Stomach (tissue), 9 donors: ENCODE data around the gene PRKCB. TPM values are rescaled to one million over a fixed set of nuclear protein-coding genes. Genes with fewer than 3 reads are reported as not detected.

Source experiments
- DNase-seq, 2 donors: peaks; one replicate each; pipeline versions ENCODE4 v3.0.0 to v3.0.0-alpha.2; 2013 to 2019
- H3K27ac ChIP-seq, 5 donors: fragments of 200-600 bp in 4 of 5; sonication (generic) in 4 of 5; one replicate each; pipeline ENCODE4 v1.5.1; 2013 to 2019; ENCODE audit warnings: mild to moderate bottlenecking in 1 of 5, moderate library complexity in 1 of 5
- H3K27me3 ChIP-seq, 3 donors: fragments of 200-600 bp; sonication (generic); one replicate each; pipeline ENCODE4 v1.5.1; 2017 to 2019; ENCODE audit warnings: mixed run types in 1 of 3
- H3K36me3 ChIP-seq, 4 donors: fragments of 200-600 bp; sonication (generic); 1 replicate in 3 of 4; 2 replicates in 1 of 4; pipeline ENCODE4 v1.5.1; 2016 to 2019
- H3K4me1 ChIP-seq, 4 donors: fragments of 200-600 bp; sonication (generic); one replicate each; pipeline ENCODE4 v1.5.1; 2016 to 2019
- H3K4me3 ChIP-seq, 4 donors: fragments of 200-600 bp; sonication (generic) in 3 of 4; one replicate each; pipeline ENCODE4 v1.5.1; 2016 to 2019; ENCODE audit warnings: mild to moderate bottlenecking in 1 of 4
- H3K9me3 ChIP-seq, 4 donors: fragments of 200-600 bp; sonication (generic); one replicate each; pipeline ENCODE4 v1.5.1; 2016 to 2019
- EP300 ChIP-seq: sonication (generic); formaldehyde crosslinking; IDR thresholded peaks from one replicate; pipeline ENCODE4 v1.6.1; 2017; ENCODE audit warnings: antibody characterized with exemption
- POLR2A ChIP-seq, 4 donors: fragments of 450-650 bp; IDR thresholded peaks; one replicate each; pipeline ENCODE4 v1.6.1; 2016; ENCODE audit warnings: antibody characterized with exemption in 4 of 4, control low read depth in 2 of 4, mild to moderate bottlenecking in 1 of 4, moderate library complexity in 1 of 4
- POLR2AphosphoS5 ChIP-seq, 3 donors: sonication (generic); formaldehyde crosslinking; IDR thresholded peaks; one replicate each; pipeline ENCODE4 v1.6.1; 2016; ENCODE audit warnings: antibody characterized with exemption in 3 of 3
- WGBS, 5 donors: extraction: QIAGEN DNeasy Blood & Tissue Kit in 3 of 5; methylation state at CpG; one replicate each; pipeline versions ENCODE4 v1.1.5 to v1.1.7; 2013 to 2018; 5-methylcytosine and 5-hydroxymethylcytosine counted together
- intact Hi-C: fragments of 100-400 bp; cut with DNase I; formaldehyde crosslinking; loops from one replicate; pipeline ENCODE4 v1.15.1; 2023; ENCODE audit warnings: low total_unique reads
- polyA plus RNA-seq, 3 donors: library from polyadenylated mRNA; stranded (reverse); fragments of 200-250 nt; gene quantifications; one replicate each; pipeline ENCODE4 v1.2.3, GENCODE V29; 2013
- total RNA-seq, 5 donors: library from RNA; depleted of rRNA; stranded (reverse); fragments of >200 nt; gene quantifications; one replicate each; pipeline versions ENCODE4 v1.1.0 to v1.2.3, GENCODE V29; 2014 to 2016
- TF ChIP-seq, protein P1 (sequence below), 7 experiments: fragments of 450-650 bp in 4 of 7; fragments of 200-600 bp in 3 of 7; sonication (generic) in 3 of 7; IDR thresholded peaks; one replicate each; pipeline ENCODE4 v1.5.1; 2016 to 2019; ENCODE audit warnings: antibody characterized with exemption in 7 of 7, control low read depth in 2 of 7, mild to moderate bottlenecking in 1 of 7
- donor health status: healthy with polysubstance abuse.
- donor health status: Bipolar disorder and iron deficiency.
- donor health status: healthy.

The PRKCB gene
- total and polyA plus RNA-seq, 8 donors, result 1.1 to 49.6 (median 14.7) TPM

DNA sequence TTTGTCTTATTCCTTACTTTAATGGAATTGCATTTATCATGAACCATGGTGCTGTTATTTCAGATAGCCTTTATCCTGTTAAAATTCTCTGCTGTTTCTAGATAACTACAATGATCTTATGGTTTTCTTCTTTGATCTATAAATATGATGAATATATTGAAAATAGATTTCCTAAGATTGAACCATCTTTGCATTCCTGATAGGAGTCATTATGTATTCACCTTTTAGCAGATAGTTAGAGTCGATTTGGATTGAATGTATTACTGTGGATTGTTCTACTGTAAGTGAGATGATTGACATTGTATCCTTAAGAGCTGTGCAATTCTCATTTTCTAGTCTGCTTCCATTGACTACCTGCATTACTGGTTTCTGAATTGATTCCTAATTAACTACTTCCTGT lies 255.3 kb downstream of the PRKCB start:
- Histone ChIP-seq H3K27ac (no peak overlapping the region), H3K9me3 (peaks cover 0 to 22% (median 12%) of the 10 kb centered on the region in 4 donors), H3K4me3 (no peak overlapping the region), H3K27me3 (no peaks in the 10 kb centered on the region), H3K36me3 (peaks cover 0 to 23% (median 11%) of the 10 kb centered on the region in 4 donors), H3K4me1 (no peaks in the 10 kb centered on the region)
- DNase-seq, result no peak
- intact Hi-C loops, result no loop called here
- whole genome bisulfite sequencing, 5 donors, result 48 to 69% (median 62%) methylated on average over 1 of the region's 1 CpG
- TF ChIP-seq POLR2AphosphoS5 (IDR thresholded peaks at IDR 0.05) (no peak), POLR2A (IDR thresholded peaks at IDR 0.05) (no peak), EP300 (no peak)
- TF ChIP-seq, protein P1, sequence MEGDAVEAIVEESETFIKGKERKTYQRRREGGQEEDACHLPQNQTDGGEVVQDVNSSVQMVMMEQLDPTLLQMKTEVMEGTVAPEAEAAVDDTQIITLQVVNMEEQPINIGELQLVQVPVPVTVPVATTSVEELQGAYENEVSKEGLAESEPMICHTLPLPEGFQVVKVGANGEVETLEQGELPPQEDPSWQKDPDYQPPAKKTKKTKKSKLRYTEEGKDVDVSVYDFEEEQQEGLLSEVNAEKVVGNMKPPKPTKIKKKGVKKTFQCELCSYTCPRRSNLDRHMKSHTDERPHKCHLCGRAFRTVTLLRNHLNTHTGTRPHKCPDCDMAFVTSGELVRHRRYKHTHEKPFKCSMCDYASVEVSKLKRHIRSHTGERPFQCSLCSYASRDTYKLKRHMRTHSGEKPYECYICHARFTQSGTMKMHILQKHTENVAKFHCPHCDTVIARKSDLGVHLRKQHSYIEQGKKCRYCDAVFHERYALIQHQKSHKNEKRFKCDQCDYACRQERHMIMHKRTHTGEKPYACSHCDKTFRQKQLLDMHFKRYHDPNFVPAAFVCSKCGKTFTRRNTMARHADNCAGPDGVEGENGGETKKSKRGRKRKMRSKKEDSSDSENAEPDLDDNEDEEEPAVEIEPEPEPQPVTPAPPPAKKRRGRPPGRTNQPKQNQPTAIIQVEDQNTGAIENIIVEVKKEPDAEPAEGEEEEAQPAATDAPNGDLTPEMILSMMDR (IDR thresholded peaks at IDR 0.05), result no peak

DNA sequence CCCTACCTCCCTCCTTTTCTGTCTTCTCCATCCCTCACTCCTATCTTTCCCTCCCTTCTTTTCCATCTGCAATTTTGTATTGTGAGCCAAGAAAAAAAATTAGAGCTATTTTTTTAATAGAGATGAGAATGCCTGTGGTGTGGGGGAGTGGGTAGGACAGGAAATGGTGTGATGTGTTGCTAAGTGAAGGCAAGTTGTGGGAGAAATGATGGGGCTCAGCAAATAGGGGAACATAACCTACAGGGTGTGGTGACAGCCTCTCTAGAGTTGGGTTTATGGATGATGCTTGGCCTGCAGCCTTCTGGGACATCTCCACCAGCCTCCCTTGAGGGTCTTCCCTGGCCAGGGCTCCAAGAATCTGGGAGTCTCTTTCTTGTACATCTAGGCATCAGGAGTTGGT lies 257.3 kb downstream of the PRKCB start:
- Histone ChIP-seq H3K4me3 (no peak overlapping the region), H3K4me1 (no peaks in the 10 kb centered on the region), H3K27me3 (no peaks in the 10 kb centered on the region), H3K27ac (no peak overlapping the region), H3K9me3 (peaks cover 0 to 22% (median 12%) of the 10 kb centered on the region in 4 donors), H3K36me3 (peaks cover 0 to 23% (median 11%) of the 10 kb centered on the region in 4 donors)
- no peak for DNase-seq
- TF ChIP-seq, protein P1 (IDR thresholded peaks at IDR 0.05), result no peak
- no peak for TF ChIP-seq EP300
- TF ChIP-seq POLR2AphosphoS5 (IDR thresholded peaks at IDR 0.05), result no peak
- no peak for TF ChIP-seq POLR2A (IDR thresholded peaks at IDR 0.05)
- intact Hi-C loops, result no loop called here

DNA sequence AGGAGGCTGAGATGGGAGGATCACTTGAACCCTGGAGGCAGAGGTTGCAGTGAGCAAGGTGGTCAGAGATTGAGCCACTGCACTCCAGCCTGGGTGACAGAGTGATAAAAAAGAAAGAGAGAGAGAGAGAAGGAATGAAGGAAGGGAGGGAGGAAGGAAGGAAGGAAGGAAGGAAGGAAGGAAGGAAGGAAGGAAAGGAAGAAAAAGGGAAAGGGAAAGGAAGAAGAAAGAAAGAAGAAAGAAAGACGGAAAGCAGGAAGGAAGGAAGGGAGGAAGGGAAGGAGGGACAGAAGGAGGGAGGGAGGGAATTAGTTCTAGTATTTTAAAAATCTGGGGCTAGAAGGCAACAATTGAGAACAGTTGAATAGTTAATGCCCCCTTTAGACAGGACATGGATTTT lies 258.9 kb downstream of the PRKCB start:
- Histone ChIP-seq H3K27me3 (no peaks in the 10 kb centered on the region), H3K4me1 (no peaks in the 10 kb centered on the region), H3K9me3 (peaks cover 0 to 22% (median 12%) of the 10 kb centered on the region in 4 donors), H3K27ac (no peak overlapping the region), H3K36me3 (peaks cover 0 to 23% (median 11%) of the 10 kb centered on the region in 4 donors), H3K4me3 (no peak overlapping the region)
- DNase-seq, result no peak
- 75 to 96% (median 83%) methylated on average over 1 of the region's 1 CpG; no CpG with 5 or more reads in 1 of the 5 donors for WGBS, 5 donors
- intact Hi-C loops, result no loop called here
- TF ChIP-seq EP300 (no peak), POLR2AphosphoS5 (IDR thresholded peaks at IDR 0.05) (no peak), POLR2A (IDR thresholded peaks at IDR 0.05) (no peak)
- TF ChIP-seq, protein P1 (IDR thresholded peaks at IDR 0.05), result no peak

DNA sequence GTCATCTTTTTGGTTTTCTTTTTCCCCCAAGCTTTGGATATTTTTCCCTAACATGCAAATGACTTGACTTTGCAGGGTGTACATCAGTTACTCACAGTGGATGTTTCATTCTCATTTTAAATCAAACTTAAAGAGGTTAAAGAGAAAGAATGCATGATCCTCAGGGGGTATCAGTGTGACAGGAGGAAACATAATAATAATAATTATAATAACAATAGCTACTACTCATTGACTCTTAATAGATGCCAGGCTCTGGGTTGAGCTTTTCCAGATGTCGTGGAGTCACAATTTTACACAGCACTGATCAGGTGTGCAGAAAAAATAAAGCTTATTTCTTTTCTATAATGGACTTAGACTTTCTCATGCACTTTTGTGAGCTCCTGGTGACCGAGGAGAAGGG lies 263.1 kb downstream of the PRKCB start:
- intact Hi-C loops, result no loop called here
- no peak overlapping the region for H3K27ac ChIP-seq
- 25 to 47% (median 34%) methylated on average over 2 of the region's 2 CpGs for WGBS, 5 donors
- no peak for DNase-seq
- no peaks in the 10 kb centered on the region for H3K9me3 ChIP-seq
- no peaks in the 10 kb centered on the region for H3K27me3 ChIP-seq
- no peaks in the 10 kb centered on the region for H3K4me1 ChIP-seq
- H3K4me3 ChIP-seq, result no peak overlapping the region
- TF ChIP-seq, protein P1 (IDR thresholded peaks at IDR 0.05), result no peak
- no peak for TF ChIP-seq EP300
- no peak for TF ChIP-seq POLR2AphosphoS5 (IDR thresholded peaks at IDR 0.05)
- no peak for TF ChIP-seq POLR2A (IDR thresholded peaks at IDR 0.05)
- H3K36me3 ChIP-seq, result peaks cover 0 to 17% (median 11%) of the 10 kb centered on the region in 4 donors
